Astrocyte (in vitro differentiated cells and primary cell): ENCODE measurements around the gene OTOR. TPM values are rescaled to one million over a fixed set of nuclear protein-coding genes. Genes with fewer than 3 reads are reported as not detected.

Source experiments
- DNase-seq: peaks from one replicate; pipeline ENCODE4 v3.0.0-alpha.2; 2010; ENCODE audit warnings: low read depth
- FAIRE-seq: peaks from 2 replicates; lab custom pipeline; 2011; peaks lifted over from hg19 to GRCh38; lab: Jason Lieb, UNC
- H2AFZ ChIP-seq: 2 replicates; pipeline ENCODE4 v1.6.0; 2012; ENCODE audit warnings: low read depth, low read length, inconsistent platforms
- H3K27ac ChIP-seq: 2 replicates; pipeline ENCODE4 v1.5.1; 2011; ENCODE audit warnings: low read depth, low read length, inconsistent platforms
- H3K27me3 ChIP-seq: 2 replicates; pipeline ENCODE4 v1.6.0; 2011; ENCODE audit warnings: low read length, inconsistent platforms; ENCODE audit not compliant: insufficient read depth
- H3K36me3 ChIP-seq: 2 replicates; pipeline ENCODE4 v1.5.1; 2011; ENCODE audit warnings: low read length, inconsistent platforms; ENCODE audit not compliant: insufficient read depth
- H3K4me1 ChIP-seq: 2 replicates; pipeline ENCODE4 v1.5.1; 2011; ENCODE audit warnings: low read length, inconsistent platforms; ENCODE audit not compliant: insufficient read depth
- H3K4me2 ChIP-seq: 2 replicates; pipeline ENCODE4 v1.6.0; 2012; ENCODE audit warnings: low read length, inconsistent platforms
- H3K4me3 ChIP-seq: 2 replicates; pipeline ENCODE4 v1.5.1; 2011; ENCODE audit warnings: low read depth, mild to moderate bottlenecking, low read length, inconsistent platforms; ENCODE audit not compliant: insufficient read depth
- H3K79me2 ChIP-seq: 2 replicates; pipeline ENCODE4 v1.6.0; 2012; ENCODE audit warnings: mild to moderate bottlenecking, low read length, inconsistent platforms; ENCODE audit not compliant: insufficient read depth
- H3K9ac ChIP-seq: 2 replicates; pipeline ENCODE4 v1.6.0; 2012; ENCODE audit warnings: mild to moderate bottlenecking, low read length, inconsistent platforms
- H3K9me3 ChIP-seq: 2 replicates; pipeline ENCODE4 v1.5.1; 2012; ENCODE audit warnings: low read depth, mild to moderate bottlenecking, low read length, inconsistent platforms; ENCODE audit not compliant: insufficient read depth
- H4K20me1 ChIP-seq: 2 replicates; pipeline ENCODE4 v1.6.0; 2012; ENCODE audit warnings: low read length, inconsistent platforms; ENCODE audit not compliant: insufficient read depth
- H3K27ac Mint-ChIP-seq: one replicate; pipeline ENCODE4 v1.8.0; 2021; ENCODE audit warnings: mild to moderate bottlenecking, mixed read lengths; ENCODE audit not compliant: unreplicated experiment
- H3K27me3 Mint-ChIP-seq: one replicate; pipeline ENCODE4 v1.8.0; 2021; ENCODE audit warnings: low read depth, mixed read lengths; ENCODE audit not compliant: unreplicated experiment
- H3K36me3 Mint-ChIP-seq: one replicate; pipeline ENCODE4 v1.8.0; 2021; ENCODE audit warnings: low read depth, mixed read lengths; ENCODE audit not compliant: unreplicated experiment
- H3K4me1 Mint-ChIP-seq: one replicate; pipeline ENCODE4 v1.8.0; 2021; ENCODE audit warnings: low read depth, mixed read lengths; ENCODE audit not compliant: unreplicated experiment
- H3K4me3 Mint-ChIP-seq: one replicate; pipeline ENCODE4 v1.8.0; 2021; ENCODE audit warnings: mild to moderate bottlenecking, moderate library complexity, mixed read lengths; ENCODE audit not compliant: unreplicated experiment
- H3K9me3 Mint-ChIP-seq: one replicate; pipeline ENCODE4 v1.8.0; 2021; ENCODE audit warnings: mild to moderate bottlenecking, mixed read lengths; ENCODE audit not compliant: unreplicated experiment
- EZH2 ChIP-seq: IDR thresholded peaks from 2 replicates; pipeline ENCODE4 v1.6.1; 2012; ENCODE audit warnings: mild to moderate bottlenecking, low read length, inconsistent platforms; ENCODE audit not compliant: insufficient read depth
- total RNA-seq: library from RNA; stranded (reverse); gene quantifications from 2 replicates; pipeline ENCODE4 v1.2.1, GENCODE V29; 2021
- TF ChIP-seq, protein P1 (sequence below): IDR thresholded peaks from 2 replicates; pipeline ENCODE4 v1.5.1; 2011; ENCODE audit warnings: low read depth, mild to moderate bottlenecking, inconsistent platforms, low read length, moderate library complexity; ENCODE audit not compliant: insufficient read depth

The OTOR gene
- total RNA-seq, 1 donor from 2014 or later = not detected

DNA sequence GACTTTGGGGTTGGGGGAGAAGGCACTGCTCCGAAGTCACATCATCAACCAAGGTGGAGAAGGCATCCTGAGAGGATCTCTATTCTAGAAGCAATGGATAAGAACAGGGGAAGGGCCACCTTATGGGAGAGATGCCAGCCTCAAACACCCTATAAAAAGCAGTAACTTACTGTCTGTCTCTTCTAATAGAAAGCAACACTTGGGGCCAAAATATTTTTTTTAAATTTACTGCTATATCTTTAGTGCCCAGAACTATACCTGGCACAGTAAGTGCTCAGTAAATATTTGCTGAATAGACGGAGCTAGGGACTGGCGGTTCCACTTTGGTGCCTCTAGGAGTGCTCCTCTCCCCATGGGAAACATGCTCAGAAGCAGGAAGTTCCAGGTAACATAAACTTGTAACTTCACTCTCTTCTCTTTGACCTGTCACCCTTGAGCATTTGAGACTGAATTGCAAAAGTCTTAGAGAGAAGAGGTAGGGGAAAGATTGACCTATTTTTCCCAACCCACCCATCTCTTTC is 807 bp upstream of the OTOR start:
- Histone ChIP-seq H3K36me3 (no peaks in the 10 kb centered on the region), H2AFZ (no peak overlapping the region), H4K20me1 (no peaks in the 10 kb centered on the region), H3K4me3 (no peak overlapping the region), H3K4me1 (no peaks in the 10 kb centered on the region), H3K9me3 (no peaks in the 10 kb centered on the region), H3K9ac (no peak overlapping the region), H3K27me3 (peaks cover 2% of the 10 kb centered on the region), H3K27ac (no peak overlapping the region), H3K79me2 (no peaks in the 10 kb centered on the region), H3K4me2 (no peak overlapping the region)
- H3K4me3 Mint-ChIP-seq = no peak overlapping the region
- H3K36me3 Mint-ChIP-seq = no peaks in the 10 kb centered on the region
- FAIRE-seq = no peak
- H3K4me1 Mint-ChIP-seq = no peaks in the 10 kb centered on the region
- DNase-seq = no peak
- H3K9me3 Mint-ChIP-seq = no peaks in the 10 kb centered on the region
- no peaks in the 10 kb centered on the region for H3K27me3 Mint-ChIP-seq
- no peak overlapping the region for H3K27ac Mint-ChIP-seq
- no peak for TF ChIP-seq EZH2
- TF ChIP-seq, protein P1, sequence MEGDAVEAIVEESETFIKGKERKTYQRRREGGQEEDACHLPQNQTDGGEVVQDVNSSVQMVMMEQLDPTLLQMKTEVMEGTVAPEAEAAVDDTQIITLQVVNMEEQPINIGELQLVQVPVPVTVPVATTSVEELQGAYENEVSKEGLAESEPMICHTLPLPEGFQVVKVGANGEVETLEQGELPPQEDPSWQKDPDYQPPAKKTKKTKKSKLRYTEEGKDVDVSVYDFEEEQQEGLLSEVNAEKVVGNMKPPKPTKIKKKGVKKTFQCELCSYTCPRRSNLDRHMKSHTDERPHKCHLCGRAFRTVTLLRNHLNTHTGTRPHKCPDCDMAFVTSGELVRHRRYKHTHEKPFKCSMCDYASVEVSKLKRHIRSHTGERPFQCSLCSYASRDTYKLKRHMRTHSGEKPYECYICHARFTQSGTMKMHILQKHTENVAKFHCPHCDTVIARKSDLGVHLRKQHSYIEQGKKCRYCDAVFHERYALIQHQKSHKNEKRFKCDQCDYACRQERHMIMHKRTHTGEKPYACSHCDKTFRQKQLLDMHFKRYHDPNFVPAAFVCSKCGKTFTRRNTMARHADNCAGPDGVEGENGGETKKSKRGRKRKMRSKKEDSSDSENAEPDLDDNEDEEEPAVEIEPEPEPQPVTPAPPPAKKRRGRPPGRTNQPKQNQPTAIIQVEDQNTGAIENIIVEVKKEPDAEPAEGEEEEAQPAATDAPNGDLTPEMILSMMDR = no peak

DNA sequence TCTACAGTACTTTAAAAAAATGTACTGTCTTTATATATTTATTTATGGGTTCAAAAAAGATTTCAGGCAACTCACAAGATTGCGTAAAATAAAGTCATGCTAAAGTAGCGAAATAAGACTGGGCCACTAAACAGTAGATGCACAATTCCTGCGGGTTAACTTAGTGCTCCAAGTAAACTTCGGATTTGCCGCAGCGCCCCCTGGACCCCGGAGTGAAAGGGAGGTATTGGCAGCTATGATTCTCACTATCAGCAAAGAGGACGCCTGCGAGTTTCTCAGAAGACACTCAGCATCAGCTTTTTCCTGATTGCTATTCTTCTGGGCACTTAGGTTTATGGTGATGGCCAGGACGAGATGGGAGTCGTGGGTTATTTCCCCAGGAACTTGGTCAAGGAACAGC is 1.4 kb downstream of the OTOR start:
- Histone ChIP-seq H4K20me1 (no peaks in the 10 kb centered on the region), H3K27ac (no peak overlapping the region), H3K79me2 (no peaks in the 10 kb centered on the region), H3K9ac (no peak overlapping the region), H3K4me3 (no peak overlapping the region), H3K36me3 (no peaks in the 10 kb centered on the region), H3K9me3 (no peaks in the 10 kb centered on the region), H3K4me2 (no peak overlapping the region), H2AFZ (no peak overlapping the region), H3K4me1 (no peaks in the 10 kb centered on the region), H3K27me3 (peaks cover 2% of the 10 kb centered on the region)
- Mint-ChIP-seq H3K27ac (no peak overlapping the region), H3K27me3 (no peaks in the 10 kb centered on the region), H3K4me1 (no peaks in the 10 kb centered on the region), H3K36me3 (no peaks in the 10 kb centered on the region), H3K4me3 (no peak overlapping the region), H3K9me3 (no peaks in the 10 kb centered on the region)
- DNase-seq = no peak
- no peak for FAIRE-seq
- no peak for TF ChIP-seq EZH2
- TF ChIP-seq, protein P1 = no peak

DNA sequence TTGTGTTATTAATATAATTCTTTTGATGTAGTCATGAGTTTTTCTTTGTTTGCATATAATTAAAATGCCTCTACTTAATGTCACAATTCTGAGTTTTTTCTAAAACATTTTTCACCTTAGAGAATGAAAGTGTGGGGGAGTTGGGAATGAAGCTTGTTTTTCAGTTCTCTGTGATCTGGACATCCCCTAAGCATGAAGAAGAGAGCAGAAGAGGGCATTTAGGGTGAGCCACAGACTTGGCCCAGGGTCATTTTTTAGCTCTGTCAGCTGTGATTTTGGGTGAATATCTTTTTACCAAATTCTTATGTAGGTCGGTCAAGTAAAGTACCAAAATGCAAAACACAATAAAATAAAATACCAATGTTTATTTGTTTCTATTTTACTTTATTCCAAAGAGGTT is 3.9 kb downstream of the OTOR start:
- TF ChIP-seq, protein P1 = no peak
- TF ChIP-seq EZH2 = no peak
- Histone ChIP-seq H2AFZ (no peak overlapping the region), H3K9me3 (no peaks in the 10 kb centered on the region), H3K27ac (no peak overlapping the region), H3K4me2 (no peak overlapping the region), H4K20me1 (no peaks in the 10 kb centered on the region), H3K27me3 (peaks cover under 1% of the 10 kb centered on the region), H3K79me2 (no peaks in the 10 kb centered on the region), H3K36me3 (no peaks in the 10 kb centered on the region), H3K4me1 (no peaks in the 10 kb centered on the region), H3K4me3 (no peak overlapping the region), H3K9ac (no peak overlapping the region)
- no peak for FAIRE-seq
- Mint-ChIP-seq H3K4me1 (no peaks in the 10 kb centered on the region), H3K4me3 (no peak overlapping the region), H3K9me3 (no peaks in the 10 kb centered on the region), H3K27me3 (no peaks in the 10 kb centered on the region), H3K27ac (no peak overlapping the region), H3K36me3 (no peaks in the 10 kb centered on the region)
- DNase-seq = no peak
